OCI-LY7 (cell line): ENCODE data around the gene ADCY3. TPM values are rescaled to one million over a fixed set of nuclear protein-coding genes. Genes with fewer than 3 reads are reported as not detected.

Source experiments
- BruUV-seq: library from RNA; stranded (reverse); fragments of 400-500 nt; replicated peaks from 2 replicates; lab custom pipeline; 2021; lab: Mats Ljungman, UMichigan
- CTCF ChIA-PET: fragments of 300-600 bp; sonication (Branson Sonifier 250); formaldehyde crosslinking; loops from one replicate; lab custom pipeline; 2022; ENCODE audit warnings: antibody characterized with exemption; ENCODE audit not compliant: unreplicated experiment; lab: Charles Lee
- POLR2A ChIA-PET: fragments of 300-600 bp; sonication (Branson Sonifier 250); formaldehyde crosslinking; loops from one replicate; lab custom pipeline; 2022; ENCODE audit warnings: antibody characterized with exemption; lab: Charles Lee
- DNase-seq: peaks from one replicate; pipeline ENCODE4 v3.0.0-alpha.2; 2015; ENCODE audit warnings: low spot score
- H2AFZ ChIP-seq: fragments of 200-600 bp; sonication (generic), shearing (Covaris generic); 2 replicates; pipeline ENCODE4 v1.6.1; 2014; ENCODE audit warnings: mild to moderate bottlenecking, antibody characterized with exemption, low read length, moderate library complexity
- H3K27ac ChIP-seq: fragments of 200-600 bp; sonication (generic); 2 replicates; pipeline ENCODE4 v1.5.1; 2014; ENCODE audit warnings: mixed run types, low read depth, mild to moderate bottlenecking, moderate library complexity, low read length, inconsistent platforms; ENCODE audit not compliant: poor library complexity, severe bottlenecking
- H3K36me3 ChIP-seq: fragments of 200-600 bp; sonication (generic); 2 replicates; pipeline ENCODE4 v1.6.1; 2014; ENCODE audit warnings: mild to moderate bottlenecking, antibody characterized with exemption, low read length, moderate library complexity, mixed read lengths; ENCODE audit not compliant: insufficient read depth
- H3K4me1 ChIP-seq: fragments of 200-600 bp; sonication (generic); 2 replicates; pipeline ENCODE4 v1.5.1; 2014; ENCODE audit warnings: mild to moderate bottlenecking, low read length; ENCODE audit not compliant: insufficient read depth, poor library complexity, severe bottlenecking
- H3K4me2 ChIP-seq: fragments of 200-600 bp; sonication (generic); 2 replicates; pipeline ENCODE4 v1.6.1; 2014; ENCODE audit warnings: mild to moderate bottlenecking, low read length
- H3K4me3 ChIP-seq: fragments of 200-600 bp; sonication (generic); 2 replicates; pipeline ENCODE4 v1.5.1; 2014; ENCODE audit warnings: mild to moderate bottlenecking, low read depth, low read length; ENCODE audit not compliant: poor library complexity, severe bottlenecking
- H3K79me2 ChIP-seq: fragments of 200-600 bp; sonication (generic); 2 replicates; pipeline ENCODE4 v1.6.1; 2016; ENCODE audit warnings: low read depth, mild to moderate bottlenecking, low read length, moderate library complexity, mixed read lengths; ENCODE audit not compliant: insufficient read depth
- H3K9me2 ChIP-seq: fragments of 200-600 bp; sonication (generic); 2 replicates; pipeline ENCODE4 v1.6.1; 2016; ENCODE audit warnings: mild to moderate bottlenecking, low read length, mixed read lengths; ENCODE audit not compliant: insufficient read depth
- H3K9me3 ChIP-seq: fragments of 200-600 bp; sonication (generic); 2 replicates; pipeline ENCODE4 v1.6.1; 2014; ENCODE audit warnings: mild to moderate bottlenecking, mixed run types, low read length, mixed read lengths
- H4K20me1 ChIP-seq: fragments of 200-600 bp; sonication (generic); 2 replicates; pipeline ENCODE4 v1.6.1; 2014; ENCODE audit warnings: mild to moderate bottlenecking, antibody characterized with exemption, low read length, moderate library complexity, mixed read lengths; ENCODE audit not compliant: insufficient read depth
- EZH2phosphoT487 ChIP-seq: fragments of 200-600 bp; sonication (generic); IDR thresholded peaks from 2 replicates; pipeline ENCODE4 v1.6.1; 2018; ENCODE audit warnings: low read depth, borderline replicate concordance, mild to moderate bottlenecking, mixed run types, antibody characterized with exemption, low read length, moderate library complexity, mixed read lengths
- intact Hi-C: fragments of 100-400 bp; cut with micrococcal nuclease; formaldehyde crosslinking; loops from one replicate; pipeline ENCODE4 v1.10.0; 2022; ENCODE audit not compliant: unreplicated experiment
- total RNA-seq, 2 experiments: library from RNA; depleted of rRNA in 1 of 2; stranded (reverse); fragments of >200 nt in 1 of 2; shearing (Covaris generic) in 1 of 2; gene quantifications; 2 replicates each; pipeline ENCODE4 v1.2.3, GENCODE V29; 2014 to 2022
- TF ChIP-seq, protein P1 (sequence below): fragments of 200-600 bp; sonication (generic); conservative IDR thresholded peaks from 2 replicates; pipeline ENCODE4 v1.5.1; 2014; ENCODE audit warnings: mild to moderate bottlenecking, antibody characterized with exemption, low read length, moderate library complexity, mixed read lengths

ADCY3 gene
- total RNA-seq, 2 experiments from 2014 or later: 45.8 to 55.0 TPM

DNA sequence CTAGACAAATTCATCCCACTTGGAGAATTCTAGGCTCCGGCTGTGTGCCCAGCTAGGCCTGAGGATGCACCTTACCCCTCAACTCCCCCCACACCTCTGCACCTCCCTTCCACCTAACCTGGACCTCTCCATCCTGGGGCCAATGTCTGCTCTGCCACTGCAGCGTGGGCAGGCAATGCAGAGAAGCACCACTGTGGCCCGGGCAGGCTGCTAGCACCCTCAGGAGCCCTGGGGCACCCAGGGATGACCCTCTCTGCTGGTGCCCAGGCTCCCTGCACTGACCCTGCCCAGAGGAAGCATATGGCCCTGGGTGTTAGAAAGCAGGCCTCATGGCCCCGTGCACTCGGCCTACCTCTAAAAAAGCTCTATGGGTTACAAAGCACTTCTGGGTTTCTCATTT lies 49.6 kb downstream of the ADCY3 start:
- Histone ChIP-seq H3K36me3 (peaks cover 43% of the 10 kb centered on the region), H3K9me3 (0 out of 2 replicates have a peak, but pooled peaks cover 3% of the 10 kb centered on the region), H3K4me1 (no peaks in the 10 kb centered on the region), H3K4me2 (no peak overlapping the region), H3K79me2 (no peaks in the 10 kb centered on the region), H3K4me3 (no peak overlapping the region), H3K9me2 (no peaks in the 10 kb centered on the region), H4K20me1 (no peaks in the 10 kb centered on the region), H2AFZ (no peak overlapping the region), H3K27ac (no peak overlapping the region)
- ChIA-PET POLR2A (no interaction called here), CTCF (no interaction called here)
- intact Hi-C loops: no loop called here
- BruUV-seq: no TSS peak
- TF ChIP-seq, protein P1, sequence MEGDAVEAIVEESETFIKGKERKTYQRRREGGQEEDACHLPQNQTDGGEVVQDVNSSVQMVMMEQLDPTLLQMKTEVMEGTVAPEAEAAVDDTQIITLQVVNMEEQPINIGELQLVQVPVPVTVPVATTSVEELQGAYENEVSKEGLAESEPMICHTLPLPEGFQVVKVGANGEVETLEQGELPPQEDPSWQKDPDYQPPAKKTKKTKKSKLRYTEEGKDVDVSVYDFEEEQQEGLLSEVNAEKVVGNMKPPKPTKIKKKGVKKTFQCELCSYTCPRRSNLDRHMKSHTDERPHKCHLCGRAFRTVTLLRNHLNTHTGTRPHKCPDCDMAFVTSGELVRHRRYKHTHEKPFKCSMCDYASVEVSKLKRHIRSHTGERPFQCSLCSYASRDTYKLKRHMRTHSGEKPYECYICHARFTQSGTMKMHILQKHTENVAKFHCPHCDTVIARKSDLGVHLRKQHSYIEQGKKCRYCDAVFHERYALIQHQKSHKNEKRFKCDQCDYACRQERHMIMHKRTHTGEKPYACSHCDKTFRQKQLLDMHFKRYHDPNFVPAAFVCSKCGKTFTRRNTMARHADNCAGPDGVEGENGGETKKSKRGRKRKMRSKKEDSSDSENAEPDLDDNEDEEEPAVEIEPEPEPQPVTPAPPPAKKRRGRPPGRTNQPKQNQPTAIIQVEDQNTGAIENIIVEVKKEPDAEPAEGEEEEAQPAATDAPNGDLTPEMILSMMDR: no peak
- no peak for TF ChIP-seq EZH2phosphoT487
- no peak for DNase-seq

DNA sequence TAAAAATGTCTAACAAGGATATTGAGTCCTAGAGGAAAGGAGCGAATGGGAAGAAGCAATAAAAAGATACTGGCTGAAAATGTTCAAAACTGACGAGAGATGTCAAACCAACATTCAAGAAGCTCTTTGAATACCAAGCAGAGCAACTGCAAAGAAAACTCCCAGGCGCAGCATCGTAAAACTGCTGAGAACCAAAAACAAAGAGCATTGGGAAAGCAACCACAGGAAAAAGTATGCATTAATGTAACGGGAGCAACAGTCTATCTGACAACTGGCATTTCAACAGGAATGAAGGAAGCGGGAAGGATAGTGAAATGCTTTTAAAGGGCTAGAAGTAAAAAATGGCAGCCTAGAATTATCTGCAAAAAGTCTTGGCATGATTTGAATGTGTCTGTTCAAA lies 53.1 kb downstream of the ADCY3 start:
- Histone ChIP-seq H3K4me1 (no peaks in the 10 kb centered on the region), H3K9me2 (no peaks in the 10 kb centered on the region), H4K20me1 (no peaks in the 10 kb centered on the region), H3K4me2 (no peak overlapping the region), H3K27ac (no peak overlapping the region), H3K79me2 (no peaks in the 10 kb centered on the region), H3K9me3 (0 out of 2 replicates have a peak, but pooled peaks cover 3% of the 10 kb centered on the region), H3K4me3 (no peak overlapping the region), H2AFZ (no peak overlapping the region), H3K36me3 (peaks cover 46% of the 10 kb centered on the region)
- ChIA-PET POLR2A (interaction anchor here (0.7 kb wide), 1 partner anchor 464 kb away, joined by 3 read pairs; no protein-coding TSS in a partner anchor), CTCF (no interaction called here)
- no peak for DNase-seq
- no TSS peak for BruUV-seq
- intact Hi-C loops: no loop called here
- TF ChIP-seq, protein P1: no peak
- no peak for TF ChIP-seq EZH2phosphoT487

DNA sequence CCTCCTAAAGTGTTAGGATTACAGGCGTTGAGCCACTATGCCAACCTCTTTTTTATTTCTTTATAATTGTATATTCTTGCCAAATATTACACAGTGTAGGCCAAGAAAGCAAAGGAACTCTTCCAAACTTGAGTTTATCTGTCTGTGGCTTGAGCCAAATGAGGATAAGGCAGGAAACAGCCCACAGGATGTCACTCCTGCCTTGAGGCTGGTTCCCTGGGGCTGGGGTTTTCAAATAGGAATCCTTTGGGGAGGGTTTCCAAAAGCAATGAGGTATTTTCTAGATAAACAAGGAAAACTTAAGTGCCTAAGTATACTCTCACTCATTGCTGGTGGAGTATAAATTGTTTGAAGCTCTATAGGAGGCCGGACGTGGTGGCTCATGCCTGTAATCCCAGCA lies 56.4 kb downstream of the ADCY3 start:
- ChIA-PET POLR2A (no interaction called here), CTCF (interaction anchor here (0.6 kb wide), 1 partner anchor 258 kb away, joined by 3 read pairs; no protein-coding TSS in a partner anchor)
- H3K27ac ChIP-seq: no peak overlapping the region
- no peaks in the 10 kb centered on the region for H3K79me2 ChIP-seq
- H3K36me3 ChIP-seq: peaks cover 28% of the 10 kb centered on the region
- TF ChIP-seq, protein P1: no peak
- no peak for TF ChIP-seq EZH2phosphoT487
- no peak for DNase-seq
- no peak overlapping the region for H3K4me3 ChIP-seq
- no peaks in the 10 kb centered on the region for H4K20me1 ChIP-seq
- H3K9me2 ChIP-seq: no peaks in the 10 kb centered on the region
- intact Hi-C loops: no loop called here
- no peak overlapping the region for H3K4me2 ChIP-seq
- H3K4me1 ChIP-seq: no peaks in the 10 kb centered on the region
- BruUV-seq: no TSS peak
- H2AFZ ChIP-seq: no peak overlapping the region
- 0 out of 2 replicates have a peak, but pooled peaks cover 3% of the 10 kb centered on the region for H3K9me3 ChIP-seq
